ENCODE results near the gene INMT.

INMT gene

DNA sequence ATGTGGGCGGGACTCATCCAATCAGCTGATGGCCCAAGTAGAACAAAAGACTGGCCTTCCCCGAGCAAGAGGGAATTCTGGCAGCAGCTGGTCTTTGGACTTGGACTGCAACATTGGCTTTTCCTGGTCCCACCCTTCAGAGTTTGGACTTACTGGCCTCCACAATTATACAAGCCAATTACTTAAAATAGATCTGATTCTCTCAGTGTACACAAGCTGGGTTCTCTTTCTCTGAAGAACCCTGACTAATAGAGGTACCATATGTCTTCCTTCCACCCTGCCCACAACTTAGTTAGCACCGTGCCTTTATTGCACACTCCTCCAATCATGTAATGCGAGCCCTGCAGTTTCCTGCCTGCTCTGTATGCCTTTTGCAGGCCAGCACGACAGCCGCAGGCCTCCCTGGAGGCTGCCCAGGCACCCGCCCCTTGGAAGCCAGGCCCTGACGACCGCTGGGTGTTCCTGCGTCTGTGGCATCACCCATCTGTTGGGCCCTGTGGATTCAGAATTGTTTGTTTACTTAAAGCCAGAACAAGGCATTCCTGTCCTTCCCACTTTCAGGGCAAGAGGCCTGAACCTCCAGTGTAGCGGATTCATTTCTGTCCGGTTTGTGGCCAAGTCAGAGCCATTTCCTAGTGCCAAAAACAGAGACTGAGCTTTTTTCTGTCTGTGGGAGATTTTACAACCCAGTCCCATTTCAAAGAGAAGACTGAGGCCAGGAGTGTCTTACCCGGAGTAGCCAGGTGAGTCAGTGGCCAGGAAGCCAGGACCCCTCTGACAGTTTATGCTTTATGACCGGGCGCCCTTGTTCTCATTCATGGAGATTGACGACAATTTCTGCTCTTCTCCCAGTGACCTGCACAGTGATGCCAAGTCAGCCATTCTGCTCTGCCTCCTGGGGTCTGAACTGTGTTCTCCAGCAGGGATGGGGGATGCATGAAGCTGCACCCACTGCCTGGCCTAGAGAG is 968 bp upstream of the INMT start:
- no peak for TF ChIP-seq CTCF (IDR thresholded peaks at IDR 0.05; ENCODE audit: low read depth, low read length)
- no peak overlapping the region for H3K4me3 ChIP-seq (ENCODE audit: low read depth, low read length)

DNA sequence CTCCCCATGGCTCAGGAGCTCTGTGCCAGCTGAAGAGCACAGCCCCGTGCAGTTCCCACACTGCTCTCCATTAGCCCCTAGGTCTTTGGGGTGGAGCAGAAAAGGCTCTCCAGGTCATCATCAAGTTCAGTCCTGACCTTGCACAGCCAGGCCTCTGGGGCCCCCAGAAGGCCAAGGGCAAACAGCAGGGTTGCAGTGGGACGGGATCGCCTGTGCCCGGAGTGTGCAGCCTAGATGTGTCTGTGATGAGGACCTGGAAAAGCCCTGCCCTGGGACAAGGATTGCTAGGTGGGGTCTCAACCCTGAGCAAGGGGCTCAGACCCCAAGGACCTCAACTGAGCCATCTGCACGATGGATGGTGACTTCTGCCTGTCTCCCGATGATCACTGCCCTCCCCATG is 549 bp downstream of the INMT start:
- TF ChIP-seq CTCF (IDR thresholded peaks at IDR 0.05; ENCODE audit: low read depth, low read length): no peak
- no peak overlapping the region for H3K4me3 ChIP-seq (ENCODE audit: low read depth, low read length)

GRCh38 chr7:30752979-30753378 is 1.0 kb downstream of the INMT start:
- no peak for TF ChIP-seq CTCF (IDR thresholded peaks at IDR 0.05; ENCODE audit: low read depth, low read length)
- H3K4me3 ChIP-seq (ENCODE audit: low read depth, low read length): no peak overlapping the region

DNA sequence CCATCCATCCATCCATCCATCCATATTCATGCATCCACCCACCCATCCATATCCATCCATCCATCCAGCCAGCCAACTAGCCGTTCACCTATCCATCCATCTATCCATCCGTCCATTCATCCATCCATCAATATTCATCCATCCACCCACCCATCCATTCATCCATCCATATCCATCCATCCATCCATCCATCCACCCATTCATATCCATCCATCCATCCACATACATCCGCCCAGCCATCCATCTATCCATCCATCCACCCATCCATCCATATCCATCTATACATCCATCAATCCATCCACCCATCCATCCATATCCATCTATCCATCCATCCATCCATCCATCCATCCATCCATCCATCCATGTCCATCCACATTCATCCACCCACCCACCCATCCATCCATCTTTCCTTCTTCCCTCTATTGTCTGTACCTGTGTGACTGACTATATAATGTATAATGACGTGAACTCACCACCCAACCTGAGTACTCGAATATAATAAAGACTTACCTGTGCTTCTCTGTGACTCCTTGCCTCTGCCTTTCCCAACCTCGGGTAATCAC is 2.5 kb downstream of the INMT start:
- H3K4me3 ChIP-seq (ENCODE audit: low read depth, low read length): no peak overlapping the region
- no peak for TF ChIP-seq CTCF (IDR thresholded peaks at IDR 0.05; ENCODE audit: low read depth, low read length)

- no peak for TF ChIP-seq CTCF (IDR thresholded peaks at IDR 0.05; ENCODE audit: low read depth, low read length)
- no peak overlapping the region for H3K4me3 ChIP-seq (ENCODE audit: low read depth, low read length)
Observed at GRCh38 chr7:30755384-30756154, 3.6 kb downstream of the INMT start.

DNA sequence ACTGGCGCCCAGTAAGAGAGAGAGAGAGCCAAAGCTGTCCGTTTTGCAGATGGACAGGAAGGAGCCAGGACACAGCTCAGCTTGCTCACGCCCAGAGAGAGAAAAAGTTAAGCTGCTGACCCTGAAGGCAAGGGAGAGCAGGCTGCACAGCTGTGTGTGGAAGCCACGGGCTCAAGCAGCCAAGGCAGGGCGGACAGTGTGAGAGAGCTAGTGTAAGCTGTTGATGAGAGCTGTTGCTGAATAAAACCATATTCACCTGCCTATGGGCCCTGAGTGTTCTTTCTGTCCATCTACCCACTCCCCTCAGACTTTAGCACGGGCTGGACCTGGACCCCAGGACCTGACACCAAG is 5.4 kb downstream of the INMT start:
- no peak overlapping the region for H3K4me3 ChIP-seq (ENCODE audit: low read depth, low read length)
- TF ChIP-seq CTCF (IDR thresholded peaks at IDR 0.05; ENCODE audit: low read depth, low read length): no peak

All from WI38 (cell line).